ENCODE results near the gene UNC79. TPM values are rescaled to one million over a fixed set of nuclear protein-coding genes. Genes with fewer than 3 reads are reported as not detected.

UNC79 gene
- total RNA-seq, 1 experiment from 2014 or later, result 0.07 TPM

- H3K27ac ChIP-seq, result no peak overlapping the region
- DNase-seq, result no peak
- no peaks in the 10 kb centered on the region for H3K79me2 ChIP-seq (ENCODE audit: low read depth)
- intact Hi-C loops (cut with micrococcal nuclease; ENCODE audit: unreplicated experiment), result no loop called here
- H3F3A ChIP-seq (ENCODE audit: insufficient read depth, low read depth), result no peaks in the 10 kb centered on the region
- peaks cover 87% of the 10 kb centered on the region for H3K27me3 ChIP-seq (ENCODE audit: insufficient read depth, low read depth)
- H3K36me3 ChIP-seq (ENCODE audit: low read depth), result no peaks in the 10 kb centered on the region
- POLR2A ChIA-PET (ENCODE audit: unreplicated experiment), result no interaction called here
- TF ChIP-seq EZH2 (IDR thresholded peaks at IDR 0.05; ENCODE audit: low read depth), result no peak
- no peak for TF ChIP-seq CTCF (conservative IDR thresholded peaks at IDR 0.05)
- no peaks in the 10 kb centered on the region for H3K4me1 ChIP-seq (replicated peaks; ENCODE audit: insufficient read depth)
- no peak overlapping the region for H2AFZ ChIP-seq
- no TSS peak for BruUV-seq (replicated peaks)
- H3K9me2 ChIP-seq (ENCODE audit: insufficient read depth), result no peaks in the 10 kb centered on the region
- no peak overlapping the region for H3K4me3 ChIP-seq
- CTCF ChIA-PET, result no interaction called here
- H3K4me2 ChIP-seq, result no peak overlapping the region
- H3K9me3 ChIP-seq (ENCODE audit: insufficient read depth, low read depth), result no peaks in the 10 kb centered on the region
- no peaks in the 10 kb centered on the region for H4K20me1 ChIP-seq (ENCODE audit: insufficient read depth)
These were observed 314.1 kb downstream of the UNC79 start for GRCh38 chr14:93744876-93745275.

DNA sequence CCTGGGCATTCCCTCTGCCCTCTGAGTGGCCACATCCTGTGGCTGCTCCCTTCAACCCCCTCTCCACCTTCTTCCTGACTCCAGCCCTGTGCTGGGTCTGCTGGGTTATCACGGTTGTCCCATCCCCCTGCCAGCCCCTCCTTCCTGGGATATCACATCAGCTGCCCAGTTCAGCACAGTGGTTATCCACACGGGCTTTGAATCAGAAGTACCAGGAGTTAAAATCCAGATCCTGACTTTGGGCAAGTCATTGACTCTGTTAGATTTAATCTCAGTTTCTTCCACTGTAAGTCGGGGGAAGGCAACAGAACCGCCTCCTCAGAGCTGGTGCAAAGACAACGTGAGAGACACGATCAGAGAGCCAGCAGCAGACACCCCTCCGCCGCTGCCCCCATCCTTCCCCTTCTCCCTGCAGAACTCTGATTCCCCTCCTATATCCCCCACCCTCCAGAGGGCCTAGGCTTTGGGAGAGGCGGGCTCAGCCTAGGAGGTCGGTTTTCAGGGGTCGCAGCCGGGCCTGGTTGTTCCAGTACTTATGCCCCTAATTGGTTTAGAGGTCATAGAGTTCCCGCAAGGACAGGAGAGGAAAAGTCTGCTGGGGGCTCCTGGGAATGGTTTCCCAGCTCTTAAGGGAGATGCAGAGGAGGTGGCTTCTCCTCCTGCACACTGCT lies 315.0 kb downstream of the UNC79 start:
- intact Hi-C loops (cut with micrococcal nuclease; ENCODE audit: unreplicated experiment), result no loop called here
- no peak overlapping the region for H3K27ac ChIP-seq
- H3K27me3 ChIP-seq (ENCODE audit: insufficient read depth, low read depth), result peaks cover 90% of the 10 kb centered on the region
- CTCF ChIA-PET, result no interaction called here
- H3K36me3 ChIP-seq (ENCODE audit: low read depth), result no peaks in the 10 kb centered on the region
- H3K9me3 ChIP-seq (ENCODE audit: insufficient read depth, low read depth), result no peaks in the 10 kb centered on the region
- DNase-seq, result no peak
- H3K4me1 ChIP-seq (replicated peaks; ENCODE audit: insufficient read depth), result no peaks in the 10 kb centered on the region
- H3K4me2 ChIP-seq, result no peak overlapping the region
- no TSS peak for BruUV-seq (replicated peaks)
- POLR2A ChIA-PET (ENCODE audit: unreplicated experiment), result no interaction called here
- H2AFZ ChIP-seq, result no peak overlapping the region
- no peaks in the 10 kb centered on the region for H4K20me1 ChIP-seq (ENCODE audit: insufficient read depth)
- H3K4me3 ChIP-seq, result no peak overlapping the region
- no peaks in the 10 kb centered on the region for H3K9me2 ChIP-seq (ENCODE audit: insufficient read depth)
- TF ChIP-seq CTCF (conservative IDR thresholded peaks at IDR 0.05), result no peak
- TF ChIP-seq EZH2 (IDR thresholded peaks at IDR 0.05; ENCODE audit: low read depth), result no peak
- no peaks in the 10 kb centered on the region for H3F3A ChIP-seq (ENCODE audit: insufficient read depth, low read depth)
- no peaks in the 10 kb centered on the region for H3K79me2 ChIP-seq (ENCODE audit: low read depth)

- CTCF ChIA-PET, result no interaction called here
- Histone ChIP-seq H3K9me2 (ENCODE audit: insufficient read depth) (no peaks in the 10 kb centered on the region), H4K20me1 (ENCODE audit: insufficient read depth) (no peaks in the 10 kb centered on the region), H2AFZ (no peak overlapping the region), H3K9me3 (ENCODE audit: insufficient read depth, low read depth) (no peaks in the 10 kb centered on the region), H3K36me3 (ENCODE audit: low read depth) (no peaks in the 10 kb centered on the region), H3K4me3 (no peak overlapping the region), H3F3A (ENCODE audit: insufficient read depth, low read depth) (no peaks in the 10 kb centered on the region), H3K4me2 (no peak overlapping the region), H3K27ac (no peak overlapping the region), H3K79me2 (ENCODE audit: low read depth) (no peaks in the 10 kb centered on the region), H3K27me3 (ENCODE audit: insufficient read depth, low read depth) (peaks cover 88% of the 10 kb centered on the region), H3K4me1 (replicated peaks; ENCODE audit: insufficient read depth) (no peaks in the 10 kb centered on the region)
- intact Hi-C loops (cut with micrococcal nuclease; ENCODE audit: unreplicated experiment), result no loop called here
- no peak for DNase-seq
- TF ChIP-seq CTCF (conservative IDR thresholded peaks at IDR 0.05), result no peak
- POLR2A ChIA-PET (ENCODE audit: unreplicated experiment), result no interaction called here
- no TSS peak for BruUV-seq (replicated peaks)
These were observed 316.4 kb downstream of the UNC79 start for GRCh38 chr14:93747102-93747501.

Data from PC-9 (cell line).